ENCODE results near the gene FBRSL1.

FBRSL1 gene

DNA sequence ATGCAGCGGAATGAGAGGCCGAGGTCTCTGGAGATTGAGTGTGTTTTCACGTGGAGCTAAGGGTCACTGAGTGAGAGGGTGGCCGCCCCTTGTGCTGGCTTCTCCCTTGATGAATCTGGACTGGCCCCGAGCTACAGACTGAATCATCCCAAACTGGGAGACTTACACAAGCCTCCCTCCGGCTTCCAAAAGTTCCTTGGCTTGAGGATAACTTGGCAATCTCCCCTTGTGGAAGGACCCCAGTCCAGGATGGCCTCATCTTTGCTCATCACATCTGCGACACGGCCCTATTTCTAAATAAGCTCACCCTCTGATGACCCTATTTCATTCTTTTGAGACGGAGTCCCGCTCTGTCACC lies 41.5 kb upstream of the FBRSL1 start:
- no peak overlapping the region for H3K4me3 ChIP-seq (replicated peaks; ENCODE audit: low read depth, low read length)

DNA sequence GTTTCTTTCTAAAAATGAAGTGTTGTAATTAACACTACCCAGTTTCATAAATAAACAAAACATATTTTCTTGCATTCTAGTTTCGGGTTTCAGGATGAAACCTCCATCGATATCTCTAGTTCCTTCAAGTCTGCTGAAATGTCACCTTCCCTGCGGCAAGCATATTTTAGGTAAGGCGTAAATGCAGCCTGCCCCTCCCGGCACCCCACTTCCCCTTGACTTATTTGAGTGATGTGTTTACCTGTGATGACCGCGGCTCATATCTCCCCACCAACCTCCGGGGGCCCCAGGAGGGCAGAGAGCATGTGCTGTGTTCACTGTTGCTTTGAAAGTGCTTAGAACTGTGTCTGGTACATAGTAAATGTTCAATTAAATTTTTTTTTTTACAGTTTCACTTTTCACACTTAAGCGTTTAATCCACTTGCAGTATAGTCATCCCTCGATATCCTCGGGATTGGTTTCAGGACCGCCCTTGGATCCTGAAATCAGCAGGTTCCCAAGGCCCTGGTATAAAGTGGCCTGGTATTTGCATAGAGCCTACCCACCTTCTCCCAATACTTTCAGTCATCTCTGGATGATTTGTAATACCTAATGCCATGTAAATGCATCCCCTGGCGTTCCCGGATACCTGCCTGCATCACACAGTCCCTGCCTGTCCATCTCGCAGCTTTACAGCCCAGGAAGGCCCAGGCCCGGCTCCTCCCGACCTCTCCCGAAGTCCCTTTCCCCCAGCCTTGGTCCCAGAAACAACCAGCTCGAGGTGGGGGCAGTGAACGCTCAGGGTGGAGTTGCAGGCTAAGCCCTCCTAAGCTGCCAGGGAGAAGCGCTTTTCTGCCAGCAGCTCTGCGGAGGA lies 40.2 kb upstream of the FBRSL1 start:
- TF ChIP-seq, protein P1, sequence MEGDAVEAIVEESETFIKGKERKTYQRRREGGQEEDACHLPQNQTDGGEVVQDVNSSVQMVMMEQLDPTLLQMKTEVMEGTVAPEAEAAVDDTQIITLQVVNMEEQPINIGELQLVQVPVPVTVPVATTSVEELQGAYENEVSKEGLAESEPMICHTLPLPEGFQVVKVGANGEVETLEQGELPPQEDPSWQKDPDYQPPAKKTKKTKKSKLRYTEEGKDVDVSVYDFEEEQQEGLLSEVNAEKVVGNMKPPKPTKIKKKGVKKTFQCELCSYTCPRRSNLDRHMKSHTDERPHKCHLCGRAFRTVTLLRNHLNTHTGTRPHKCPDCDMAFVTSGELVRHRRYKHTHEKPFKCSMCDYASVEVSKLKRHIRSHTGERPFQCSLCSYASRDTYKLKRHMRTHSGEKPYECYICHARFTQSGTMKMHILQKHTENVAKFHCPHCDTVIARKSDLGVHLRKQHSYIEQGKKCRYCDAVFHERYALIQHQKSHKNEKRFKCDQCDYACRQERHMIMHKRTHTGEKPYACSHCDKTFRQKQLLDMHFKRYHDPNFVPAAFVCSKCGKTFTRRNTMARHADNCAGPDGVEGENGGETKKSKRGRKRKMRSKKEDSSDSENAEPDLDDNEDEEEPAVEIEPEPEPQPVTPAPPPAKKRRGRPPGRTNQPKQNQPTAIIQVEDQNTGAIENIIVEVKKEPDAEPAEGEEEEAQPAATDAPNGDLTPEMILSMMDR (IDR thresholded peaks at IDR 0.05; ENCODE audit: insufficient read depth, low read length, poor library complexity, severe bottlenecking): no peak
- peak; percentile 63 for DNase-seq (ENCODE audit: extremely low read depth, insufficient read length)
- H3K36me3 ChIP-seq (ENCODE audit: control insufficient read depth, insufficient read depth, low read length): no peaks in the 10 kb centered on the region
- H3K27me3 ChIP-seq (replicated peaks; ENCODE audit: control insufficient read depth, insufficient read depth, low read length): no peaks in the 10 kb centered on the region
- no peak overlapping the region for H3K4me3 ChIP-seq (replicated peaks; ENCODE audit: low read depth, low read length)

More for the DNA sequence above, 41.5 kb upstream of the FBRSL1 start:
- TF ChIP-seq, protein P1 (IDR thresholded peaks at IDR 0.05; ENCODE audit: insufficient read depth, low read length, poor library complexity, severe bottlenecking): no peak
- H3K36me3 ChIP-seq (ENCODE audit: control insufficient read depth, insufficient read depth, low read length): no peaks in the 10 kb centered on the region
- no peak for DNase-seq (ENCODE audit: extremely low read depth, insufficient read length)
- H3K27me3 ChIP-seq (replicated peaks; ENCODE audit: control insufficient read depth, insufficient read depth, low read length): no peaks in the 10 kb centered on the region

DNA sequence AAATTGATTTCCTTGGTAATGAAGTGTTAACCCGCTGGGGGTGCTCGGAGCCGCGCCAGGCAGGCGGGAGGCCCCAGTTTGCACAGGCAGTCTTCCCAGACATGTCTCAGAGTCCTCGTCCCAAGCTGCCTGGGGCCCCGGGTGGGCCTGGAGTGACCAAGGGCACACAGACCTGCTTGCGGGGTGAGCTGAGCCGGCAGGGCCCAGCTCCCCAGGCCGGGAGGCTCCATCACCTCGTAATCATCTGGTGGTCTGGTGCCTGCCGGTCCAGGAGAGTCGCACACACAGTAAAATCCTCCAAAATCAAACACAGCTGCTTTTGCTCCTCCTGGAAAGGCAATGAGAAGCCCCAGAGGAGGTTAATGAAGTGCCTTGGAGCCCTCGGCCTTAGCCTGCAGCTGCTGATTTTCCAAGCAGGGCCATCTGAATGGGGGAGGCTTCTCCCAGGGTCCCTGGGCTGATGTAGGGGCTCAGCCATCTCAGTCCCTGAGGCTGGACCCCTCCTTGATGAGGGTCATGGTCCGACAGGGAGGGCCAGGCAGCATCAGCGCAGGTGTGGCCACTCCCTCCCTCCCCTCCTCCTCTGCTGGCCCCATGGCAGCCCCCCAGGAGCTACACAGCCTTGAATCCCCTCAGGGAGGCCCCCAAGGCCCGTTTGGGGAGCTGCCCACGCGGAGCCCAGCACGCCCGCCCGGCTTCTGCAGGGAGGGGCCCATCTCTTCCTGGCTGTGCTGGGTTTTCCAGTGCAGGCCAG lies 39.4 kb upstream of the FBRSL1 start:
- Histone ChIP-seq H3K4me3 (replicated peaks; ENCODE audit: low read depth, low read length) (no peak overlapping the region), H3K36me3 (ENCODE audit: control insufficient read depth, insufficient read depth, low read length) (no peaks in the 10 kb centered on the region), H3K27me3 (replicated peaks; ENCODE audit: control insufficient read depth, insufficient read depth, low read length) (no peaks in the 10 kb centered on the region)
- DNase-seq (ENCODE audit: extremely low read depth, insufficient read length): no peak
- TF ChIP-seq, protein P1 (IDR thresholded peaks at IDR 0.05; ENCODE audit: insufficient read depth, low read length, poor library complexity, severe bottlenecking): no peak

DNA sequence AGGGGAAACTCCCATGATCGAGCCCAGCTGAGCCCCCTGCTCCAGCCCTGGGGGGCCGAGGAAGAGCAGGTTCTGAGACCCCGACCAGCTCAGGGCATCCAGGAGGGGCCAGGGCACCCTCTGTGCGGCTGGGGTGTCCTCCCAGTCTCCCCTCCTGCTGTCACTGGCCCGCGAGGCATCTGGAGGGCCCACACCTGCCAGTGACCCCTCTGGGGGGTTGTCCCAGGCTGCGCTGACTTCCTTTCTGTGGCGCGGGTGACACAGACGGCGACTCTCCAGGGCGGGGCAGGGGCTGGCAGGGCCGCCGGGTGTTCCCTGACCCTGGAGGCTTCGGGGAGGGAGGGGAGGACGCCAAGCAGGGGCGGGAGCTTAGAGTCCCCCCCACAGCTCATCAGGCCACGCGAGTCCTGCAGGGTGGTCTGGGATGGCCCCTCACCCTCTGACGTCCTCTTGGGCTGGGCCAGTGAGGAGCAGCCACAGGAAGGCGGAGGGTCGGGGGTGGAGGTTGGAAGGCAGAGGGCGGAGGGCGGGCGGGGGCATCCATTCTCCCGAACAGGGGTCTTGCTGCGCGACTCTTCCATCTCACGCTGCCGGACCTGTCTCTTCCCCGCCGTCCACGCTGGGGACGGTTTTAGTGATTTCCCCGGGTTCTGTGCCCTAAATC lies 38.6 kb upstream of the FBRSL1 start:
- TF ChIP-seq, protein P1 (IDR thresholded peaks at IDR 0.05; ENCODE audit: insufficient read depth, low read length, poor library complexity, severe bottlenecking): no peak
- DNase-seq (ENCODE audit: extremely low read depth, insufficient read length): no peak
- Histone ChIP-seq H3K27me3 (replicated peaks; ENCODE audit: control insufficient read depth, insufficient read depth, low read length) (no peaks in the 10 kb centered on the region), H3K36me3 (ENCODE audit: control insufficient read depth, insufficient read depth, low read length) (no peaks in the 10 kb centered on the region), H3K4me3 (replicated peaks; ENCODE audit: low read depth, low read length) (no peak overlapping the region)

DNA sequence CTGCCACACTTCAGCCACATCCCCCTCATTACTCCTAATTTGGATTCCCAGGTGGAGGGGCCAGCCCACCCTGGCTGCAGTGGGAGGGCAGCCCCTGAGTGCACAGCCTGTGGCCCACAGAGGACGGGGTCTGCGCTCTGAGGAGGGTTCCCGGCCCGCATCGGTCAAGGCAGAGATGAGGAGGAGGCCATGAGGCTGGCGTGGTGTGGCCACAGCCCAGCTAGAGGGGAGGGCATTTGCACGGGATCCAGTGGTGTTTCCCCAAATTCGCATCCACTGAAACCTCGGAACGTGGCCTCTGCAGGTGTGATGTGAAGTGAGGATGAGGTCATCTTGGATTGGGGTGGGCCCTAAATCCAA lies 38.1 kb upstream of the FBRSL1 start:
- no peak overlapping the region for H3K4me3 ChIP-seq (replicated peaks; ENCODE audit: low read depth, low read length)
- H3K27me3 ChIP-seq (replicated peaks; ENCODE audit: control insufficient read depth, insufficient read depth, low read length): no peaks in the 10 kb centered on the region
- no peak for DNase-seq (ENCODE audit: extremely low read depth, insufficient read length)

More for the DNA sequence above, 38.1 kb upstream of the FBRSL1 start:
- H3K36me3 ChIP-seq (ENCODE audit: control insufficient read depth, insufficient read depth, low read length): no peaks in the 10 kb centered on the region
- TF ChIP-seq, protein P1 (IDR thresholded peaks at IDR 0.05; ENCODE audit: insufficient read depth, low read length, poor library complexity, severe bottlenecking): no peak
